Activated CD4-positive, CD25-positive, alpha-beta regulatory T cell treated with anti-CD3 and anti-CD28 coated beads, Interleukin-2, amount 50 U/mL, for 24 hours (primary cell): ENCODE data around the gene CCL19.
A peak's percentile ranks its signal among the peaks of the same experiment; 100 is the strongest.

ENCODE experiments used
- ATAC-seq, 2 donors: fragments of 150-1000 bp; cut with Tn5 transposase; one replicate each; pipeline ENCODE4 v1.10.0; 2021; ENCODE audit warnings: mild to moderate bottlenecking in 1 of 2, moderate library complexity in 1 of 2

The CCL19 gene

GRCh38 chr9:34659592-34660253 is 31.4 kb downstream of the CCL19 start:
- ATAC-seq: no peak

GRCh38 chr9:34658461-34658860 is 32.6 kb downstream of the CCL19 start:
- no peak for ATAC-seq

GRCh38 chr9:34656992-34657391 is 34.1 kb downstream of the CCL19 start:
- ATAC-seq: no peak

- no peak for ATAC-seq
Observed at GRCh38 chr9:34655394-34655793, 35.7 kb downstream of the CCL19 start.

- no peak for ATAC-seq
Observed at GRCh38 chr9:34654323-34655051, 36.6 kb downstream of the CCL19 start.

- ATAC-seq: no peak
Observed at GRCh38 chr9:34653151-34654072, 37.7 kb downstream of the CCL19 start.

- no peak for ATAC-seq
Observed at GRCh38 chr9:34652602-34653000, 38.5 kb downstream of the CCL19 start.

- peak; percentile 90 to 92 for ATAC-seq
Observed at GRCh38 chr9:34651876-34652601, 39.0 kb downstream of the CCL19 start, which contains the start of gene IL11RA. Gene IL11RA, plus strand, starts transcription at chr9:34652185. Its CDS starts 3,033 bp downstream, at chr9:34655218.

- no peak for ATAC-seq
Observed at GRCh38 chr9:34651321-34651720, 39.8 kb downstream of the CCL19 start.

- no peak for ATAC-seq
Observed at GRCh38 chr9:34650816-34651215, 40.3 kb downstream of the CCL19 start.

- ATAC-seq: no peak
Observed at GRCh38 chr9:34648673-34649072, 42.4 kb downstream of the CCL19 start.

- no peak for ATAC-seq
Observed at GRCh38 chr9:34647651-34648050, 43.4 kb downstream of the CCL19 start.

- no peak for ATAC-seq
Observed at GRCh38 chr9:34647084-34647403, 44.0 kb downstream of the CCL19 start.

GRCh38 chr9:34646211-34647083 is 44.6 kb downstream of the CCL19 start, which contains the start of gene GALT:
Gene GALT, plus strand, starts transcription at chr9:34646675. Its CDS starts 30 bp downstream, at chr9:34646705.
- peak; percentile 89 for ATAC-seq

GRCh38 chr9:34644766-34645314 is 46.2 kb downstream of the CCL19 start:
- ATAC-seq: no peak

GRCh38 chr9:34642679-34643078 is 48.4 kb downstream of the CCL19 start:
- ATAC-seq: no peak
